SU-DHL-6 (cell line): ENCODE measurements around the gene ZWINT.

ENCODE experiments used
- CTCF ChIP-seq: fragments of 200-600 bp; sonication (generic); IDR thresholded peaks from one replicate; pipeline ENCODE4 v1.5.1; 2017; ENCODE audit warnings: antibody characterized with exemption, mild to moderate bottlenecking, low read length, moderate library complexity; ENCODE audit not compliant: insufficient read depth, poor library complexity, severe bottlenecking
- EZH2phosphoT487 ChIP-seq: fragments of 200-600 bp; sonication (generic), shearing (Covaris generic); conservative IDR thresholded peaks from 2 replicates; pipeline ENCODE4 v1.6.1; 2018; ENCODE audit warnings: mild to moderate bottlenecking, antibody characterized with exemption, low read length, moderate library complexity, mixed read lengths

GRCh38 chr10:56318816-56319215 is 42.2 kb downstream of the ZWINT start:
- TF ChIP-seq CTCF (no peak), EZH2phosphoT487 (no peak)
